ENCODE results near the gene FAM168A.
A peak's percentile ranks its signal among the peaks of the same experiment; 100 is the strongest.

Gene FAM168A

GRCh38 chr11:73404048-73404447, 193.9 kb downstream of the FAM168A start:
- no peak for DNase-seq (ENCODE audit: low read depth in 1 of 2, low spot score in 1 of 2)

GRCh38 chr11:73403541-73403940, 194.4 kb downstream of the FAM168A start:
- no peak for DNase-seq (ENCODE audit: low read depth in 1 of 2, low spot score in 1 of 2)

GRCh38 chr11:73402834-73403185, 195.1 kb downstream of the FAM168A start:
- DNase-seq (ENCODE audit: low read depth in 1 of 2, low spot score in 1 of 2): no peak

- DNase-seq (ENCODE audit: low read depth in 1 of 2, low spot score in 1 of 2): no peak
Measured at GRCh38 chr11:73401924-73402833, 195.7 kb downstream of the FAM168A start.

GRCh38 chr11:73401217-73401923, 196.5 kb downstream of the FAM168A start:
- no peak for DNase-seq (ENCODE audit: low read depth in 1 of 2, low spot score in 1 of 2)

GRCh38 chr11:73400293-73400692, 197.6 kb downstream of the FAM168A start:
- DNase-seq (ENCODE audit: low read depth in 1 of 2, low spot score in 1 of 2): no peak

- DNase-seq (ENCODE audit: low read depth in 1 of 2, low spot score in 1 of 2): no peak
Measured at GRCh38 chr11:73399636-73400035, 198.3 kb downstream of the FAM168A start.

GRCh38 chr11:73399159-73399590, 198.7 kb downstream of the FAM168A start:
- DNase-seq (ENCODE audit: low read depth in 1 of 2, low spot score in 1 of 2): no peak

GRCh38 chr11:73398721-73399120, 199.2 kb downstream of the FAM168A start:
- no peak for DNase-seq (ENCODE audit: low read depth in 1 of 2, low spot score in 1 of 2)

GRCh38 chr11:73398132-73398526, 199.8 kb downstream of the FAM168A start:
- DNase-seq (ENCODE audit: low read depth in 1 of 2, low spot score in 1 of 2): no peak

GRCh38 chr11:73397468-73398131, 200.3 kb downstream of the FAM168A start:
- DNase-seq (ENCODE audit: low read depth in 1 of 2, low spot score in 1 of 2): no peak

- no peak for DNase-seq (ENCODE audit: low read depth in 1 of 2, low spot score in 1 of 2)
Measured at GRCh38 chr11:73396985-73397384, 200.9 kb downstream of the FAM168A start.

- no peak for DNase-seq (ENCODE audit: low read depth in 1 of 2, low spot score in 1 of 2)
Measured at GRCh38 chr11:73396251-73396930, 201.5 kb downstream of the FAM168A start.

GRCh38 chr11:73395297-73396208, 202.4 kb downstream of the FAM168A start:
- DNase-seq (ENCODE audit: low read depth in 1 of 2, low spot score in 1 of 2): no peak

- DNase-seq (ENCODE audit: low read depth in 1 of 2, low spot score in 1 of 2): no peak
Measured at GRCh38 chr11:73394416-73395296, 203.3 kb downstream of the FAM168A start.

- peak; percentile 39 to 46 for DNase-seq (ENCODE audit: low read depth in 1 of 2, low spot score in 1 of 2)
Measured at GRCh38 chr11:73393479-73394415, 204.2 kb downstream of the FAM168A start.

GRCh38 chr11:73393011-73393380, 204.9 kb downstream of the FAM168A start:
- no peak for DNase-seq (ENCODE audit: low read depth in 1 of 2, low spot score in 1 of 2)

Measured in activated CD4-positive, alpha-beta T cell treated with anti-CD3 and anti-CD28 coated beads, Interleukin-2, amount 50 U/mL, for 24 hours (primary cell).